Natural killer cell (primary cell): ENCODE measurements around the gene COL23A1. TPM values are rescaled to one million over a fixed set of nuclear protein-coding genes. Genes with fewer than 3 reads are reported as not detected.

Experiments used
- ATAC-seq, 3 donors: fragments of 150-1000 bp in 2 of 3; fragments of 200-7000 bp in 1 of 3; cut with Tn5 transposase; 1 replicate in 1 of 3; 2 replicates in 2 of 3; pipeline ENCODE4 v1.10.0; 2021; ENCODE audit warnings: mild to moderate bottlenecking in 2 of 3, moderate library complexity in 2 of 3
- DNase-seq, 2 donors: peaks; one replicate each; pipeline versions ENCODE4 v3.0.0 to v3.0.0-alpha.2; 2013 to 2021; ENCODE audit warnings: mixed read lengths in 1 of 2
- H3K27ac ChIP-seq: one replicate; pipeline ENCODE4 v1.5.1; 2013; ENCODE audit warnings: mild to moderate bottlenecking, low read length
- H3K27me3 ChIP-seq: one replicate; pipeline ENCODE4 v1.6.1; 2013; ENCODE audit warnings: low read length; ENCODE audit not compliant: control insufficient read depth, insufficient read depth
- H3K36me3 ChIP-seq: one replicate; pipeline ENCODE4 v1.6.1; 2013; ENCODE audit warnings: low read length; ENCODE audit not compliant: control insufficient read depth, insufficient read depth
- H3K4me1 ChIP-seq: one replicate; pipeline ENCODE4 v1.6.1; 2013; ENCODE audit warnings: low read length; ENCODE audit not compliant: control insufficient read depth, insufficient read depth
- H3K4me3 ChIP-seq: one replicate; pipeline ENCODE4 v1.5.1; 2013; ENCODE audit warnings: low read length
- H3K9me3 ChIP-seq: one replicate; pipeline ENCODE4 v1.6.1; 2013; ENCODE audit warnings: low read length; ENCODE audit not compliant: control insufficient read depth, insufficient read depth
- H3K27ac Mint-ChIP-seq, 2 donors: one replicate each; pipeline ENCODE4 v1.8.0; 2022; ENCODE audit warnings: mild to moderate bottlenecking in 2 of 2, mixed read lengths in 2 of 2, moderate library complexity in 1 of 2
- H3K27me3 Mint-ChIP-seq, 2 donors: one replicate each; pipeline ENCODE4 v1.8.0; 2022; ENCODE audit warnings: low read depth in 2 of 2, mixed read lengths in 2 of 2
- H3K36me3 Mint-ChIP-seq: one replicate; pipeline ENCODE4 v1.8.0; 2022; ENCODE audit warnings: mixed read lengths
- H3K4me1 Mint-ChIP-seq, 2 donors: one replicate each; pipeline ENCODE4 v1.8.0; 2022; ENCODE audit warnings: mixed read lengths in 2 of 2
- H3K4me3 Mint-ChIP-seq: one replicate; pipeline ENCODE4 v1.8.0; 2022; ENCODE audit warnings: mild to moderate bottlenecking, moderate library complexity, mixed read lengths
- H3K9me3 Mint-ChIP-seq, 2 donors: one replicate each; pipeline ENCODE4 v1.8.0; 2022; ENCODE audit warnings: mixed read lengths in 2 of 2
- CTCF ChIP-seq: fragments of 200-600 bp; IDR thresholded peaks from one replicate; pipeline ENCODE4 v1.8.0; 2022; ENCODE audit warnings: antibody characterized with exemption
- WGBS: methylation state at CpG from one replicate; pipeline ENCODE4 v1.1.7; 2013; ENCODE audit warnings: missing lambda C conversion rate; ENCODE audit not compliant: insufficient coverage; 5-methylcytosine and 5-hydroxymethylcytosine counted together
- intact Hi-C: fragments of 100-400 bp; cut with micrococcal nuclease; formaldehyde crosslinking; loops from one replicate; pipeline ENCODE4 v1.14.2; 2022
- total RNA-seq, 4 donors: library from RNA; stranded (reverse); fragments of 120-200 nt in 1 of 4; gene quantifications; one replicate each; pipeline versions ENCODE4 v1.2.3 to v1.2.4, GENCODE V29; 2013 to 2022

The COL23A1 gene
- total RNA-seq, 3 donors from 2014 or later (not counting 1 experiment from before 2014, with no cell fraction given) = 0.15 TPM; not detected in 2

DNA sequence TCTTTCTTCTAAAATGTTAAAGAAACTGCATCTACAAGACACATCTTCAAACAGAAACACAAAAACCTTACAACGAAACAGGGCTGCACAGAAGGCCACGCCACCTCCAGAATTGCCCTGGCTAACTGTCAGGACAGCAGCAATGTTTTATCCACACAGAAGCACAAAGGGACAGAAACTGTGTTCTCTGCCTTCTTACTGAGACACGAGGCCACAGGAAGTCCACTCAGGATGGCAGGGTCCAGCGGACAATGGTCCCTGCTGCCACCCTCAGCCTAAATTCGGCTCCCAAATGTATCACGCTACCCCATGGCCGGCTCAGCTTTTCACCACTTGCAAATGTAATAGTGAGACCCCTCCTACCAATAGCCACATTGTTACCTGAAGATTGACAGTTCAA is 197.8 kb downstream of the COL23A1 start:
- no peak for TF ChIP-seq CTCF
- Mint-ChIP-seq H3K27me3 (peaks cover 3 to 13% of the 10 kb centered on the region in 2 donors), H3K4me3 (no peak overlapping the region), H3K4me1 (no peaks in the 10 kb centered on the region), H3K36me3 (no peaks in the 10 kb centered on the region), H3K27ac (no peak overlapping the region), H3K9me3 (no peaks in the 10 kb centered on the region)
- no peaks in the 10 kb centered on the region for H3K36me3 ChIP-seq
- 87% methylated on average over 7 of the region's 7 CpGs for WGBS
- ATAC-seq = no peak
- H3K4me3 ChIP-seq = no peak overlapping the region
- no peaks in the 10 kb centered on the region for H3K4me1 ChIP-seq
- no peaks in the 10 kb centered on the region for H3K27me3 ChIP-seq
- no peaks in the 10 kb centered on the region for H3K9me3 ChIP-seq
- no peak for DNase-seq
- H3K27ac ChIP-seq = no peak overlapping the region
- intact Hi-C loops = no loop called here

DNA sequence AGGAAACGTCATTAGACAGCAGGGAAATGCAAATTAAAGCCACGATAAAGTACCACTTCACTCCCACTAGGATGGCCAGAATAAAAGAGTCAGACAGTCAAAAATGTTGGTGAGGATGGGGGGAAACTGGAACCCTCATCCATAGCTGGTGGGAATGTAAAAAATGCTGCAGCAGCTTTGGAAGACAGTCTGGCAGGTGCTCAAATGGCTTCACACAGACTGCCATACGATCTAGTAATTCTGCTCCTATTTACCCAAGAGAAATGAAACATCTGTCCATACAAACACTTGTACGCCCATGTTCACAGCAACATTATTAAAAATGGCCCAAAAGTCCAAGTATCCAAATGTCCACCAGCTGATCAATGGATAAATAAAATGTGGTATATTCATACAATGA is 198.7 kb downstream of the COL23A1 start:
- no peak overlapping the region for H3K27ac ChIP-seq
- no peak for TF ChIP-seq CTCF
- H3K36me3 ChIP-seq = no peaks in the 10 kb centered on the region
- no peaks in the 10 kb centered on the region for H3K9me3 ChIP-seq
- ATAC-seq (no peak), DNase-seq (no peak)
- H3K27me3 ChIP-seq = no peaks in the 10 kb centered on the region
- no peaks in the 10 kb centered on the region for H3K36me3 Mint-ChIP-seq
- no peak overlapping the region for H3K4me3 Mint-ChIP-seq
- H3K4me3 ChIP-seq = no peak overlapping the region
- intact Hi-C loops = no loop called here
- 76% methylated on average over 2 of the region's 4 CpGs for WGBS
- H3K9me3 Mint-ChIP-seq = no peaks in the 10 kb centered on the region
- H3K27me3 Mint-ChIP-seq = peaks cover 6 to 19% of the 10 kb centered on the region in 2 donors
- H3K27ac Mint-ChIP-seq = no peak overlapping the region
- H3K4me1 Mint-ChIP-seq = no peaks in the 10 kb centered on the region
- no peaks in the 10 kb centered on the region for H3K4me1 ChIP-seq

DNA sequence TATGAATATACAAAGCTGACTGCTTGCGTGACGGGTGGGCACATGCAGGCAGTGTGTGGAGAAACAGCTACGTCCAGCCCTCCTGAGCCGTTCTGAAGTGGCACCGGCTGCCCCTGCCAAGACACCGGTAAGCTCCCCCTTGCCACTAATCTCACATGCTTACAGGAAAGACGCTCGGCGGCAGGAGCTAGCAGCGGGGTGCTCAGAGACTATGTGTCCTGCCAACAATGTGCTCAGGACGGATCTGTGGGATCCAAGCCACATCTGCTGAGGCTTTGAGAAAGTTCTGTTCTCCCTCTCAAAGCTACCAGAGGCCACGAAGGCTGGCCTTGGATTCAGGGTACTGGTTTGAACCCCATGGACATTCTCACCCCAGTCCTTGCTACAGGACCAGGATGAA is 200.4 kb downstream of the COL23A1 start:
- Mint-ChIP-seq H3K27me3 (peaks cover 6 to 19% of the 10 kb centered on the region in 2 donors), H3K9me3 (no peaks in the 10 kb centered on the region), H3K4me3 (no peak overlapping the region), H3K36me3 (no peaks in the 10 kb centered on the region), H3K4me1 (no peaks in the 10 kb centered on the region), H3K27ac (no peak overlapping the region)
- intact Hi-C loops = no loop called here
- no peak overlapping the region for H3K4me3 ChIP-seq
- WGBS = 90% methylated on average over 12 of the region's 12 CpGs
- DNase-seq (no peak), ATAC-seq (no peak)
- H3K4me1 ChIP-seq = no peaks in the 10 kb centered on the region
- H3K36me3 ChIP-seq = no peaks in the 10 kb centered on the region
- no peaks in the 10 kb centered on the region for H3K9me3 ChIP-seq
- no peak overlapping the region for H3K27ac ChIP-seq
- TF ChIP-seq CTCF = no peak
- no peaks in the 10 kb centered on the region for H3K27me3 ChIP-seq

GRCh38 chr5:178389026-178389729 is 201.0 kb downstream of the COL23A1 start:
- WGBS = 86% methylated on average over 7 of the region's 8 CpGs
- Histone ChIP-seq H3K36me3 (no peaks in the 10 kb centered on the region), H3K9me3 (no peaks in the 10 kb centered on the region), H3K4me1 (no peaks in the 10 kb centered on the region), H3K4me3 (no peak overlapping the region), H3K27me3 (no peaks in the 10 kb centered on the region), H3K27ac (no peak overlapping the region)
- Mint-ChIP-seq H3K36me3 (no peaks in the 10 kb centered on the region), H3K27me3 (peaks cover 6 to 19% of the 10 kb centered on the region in 2 donors), H3K9me3 (no peaks in the 10 kb centered on the region), H3K4me3 (no peak overlapping the region), H3K4me1 (no peaks in the 10 kb centered on the region), H3K27ac (no peak overlapping the region)
- DNase-seq = no peak
- no peak for ATAC-seq
- intact Hi-C loops = no loop called here
- TF ChIP-seq CTCF = no peak
